GM18519 (cell line): ENCODE measurements around the gene APH1A.
"Not testable (repeated sequence)": the region's sequence is repeated elsewhere in the genome, so short reads cannot be mapped to it uniquely, and the experiment has no call there.

Experiments used
- ATAC-seq: cut with Tn5 transposase; IDR thresholded peaks from one replicate; pipeline ENCODE4 v1.9.1; 2021; ENCODE audit warnings: mild to moderate bottlenecking, moderate library complexity; ENCODE audit not compliant: unreplicated experiment, low FRiP score

The APH1A gene

DNA sequence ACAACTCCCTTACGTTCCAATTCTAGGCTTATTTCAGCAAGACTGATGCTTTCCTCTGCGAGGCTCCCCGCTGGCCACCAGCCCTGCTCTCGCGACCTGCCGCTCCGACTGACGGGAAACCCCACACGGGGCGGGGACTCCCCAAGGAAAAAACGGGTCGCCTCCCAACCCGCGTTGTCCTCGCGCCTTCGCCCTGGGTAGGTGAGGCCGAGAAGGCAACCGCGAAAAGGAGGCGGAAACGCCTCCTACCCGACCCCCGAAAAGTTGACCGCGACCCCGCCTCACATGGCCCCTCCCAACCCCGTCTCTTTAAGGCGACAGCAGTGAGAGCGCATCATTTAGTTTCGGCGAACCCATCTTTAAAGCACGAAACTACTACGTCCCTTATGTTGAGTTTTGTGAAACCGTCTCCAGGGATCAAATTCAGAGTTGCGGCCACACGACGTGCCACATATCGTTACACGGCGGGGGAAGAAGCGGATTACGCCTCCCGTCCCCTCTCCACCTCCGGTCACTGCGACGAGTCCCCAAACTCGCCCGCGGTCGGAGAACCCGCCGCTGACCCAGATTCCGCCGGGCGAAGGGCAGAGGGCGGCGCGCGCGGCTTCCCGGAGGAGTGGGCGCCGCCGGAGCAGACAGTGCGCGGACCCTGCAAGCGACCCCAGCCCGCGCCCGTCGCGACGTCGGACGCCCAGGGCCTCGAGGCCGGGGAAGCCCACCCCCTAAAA, 34.1 kb downstream of the APH1A start:
- ATAC-seq = no peak

DNA sequence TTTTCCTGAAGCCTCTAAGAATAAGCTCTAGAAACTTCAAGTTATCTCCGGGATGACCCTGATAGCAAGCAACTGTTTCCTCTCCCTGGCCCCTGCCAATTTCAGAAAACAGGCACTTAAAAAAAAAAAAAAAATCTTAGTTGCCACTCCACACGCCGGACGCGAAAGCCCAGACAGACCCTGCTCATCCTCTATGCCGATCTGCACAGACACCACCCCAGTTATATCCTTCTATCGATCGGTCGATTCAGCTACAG, 34.6 kb downstream of the APH1A start:
- no peak for ATAC-seq

DNA sequence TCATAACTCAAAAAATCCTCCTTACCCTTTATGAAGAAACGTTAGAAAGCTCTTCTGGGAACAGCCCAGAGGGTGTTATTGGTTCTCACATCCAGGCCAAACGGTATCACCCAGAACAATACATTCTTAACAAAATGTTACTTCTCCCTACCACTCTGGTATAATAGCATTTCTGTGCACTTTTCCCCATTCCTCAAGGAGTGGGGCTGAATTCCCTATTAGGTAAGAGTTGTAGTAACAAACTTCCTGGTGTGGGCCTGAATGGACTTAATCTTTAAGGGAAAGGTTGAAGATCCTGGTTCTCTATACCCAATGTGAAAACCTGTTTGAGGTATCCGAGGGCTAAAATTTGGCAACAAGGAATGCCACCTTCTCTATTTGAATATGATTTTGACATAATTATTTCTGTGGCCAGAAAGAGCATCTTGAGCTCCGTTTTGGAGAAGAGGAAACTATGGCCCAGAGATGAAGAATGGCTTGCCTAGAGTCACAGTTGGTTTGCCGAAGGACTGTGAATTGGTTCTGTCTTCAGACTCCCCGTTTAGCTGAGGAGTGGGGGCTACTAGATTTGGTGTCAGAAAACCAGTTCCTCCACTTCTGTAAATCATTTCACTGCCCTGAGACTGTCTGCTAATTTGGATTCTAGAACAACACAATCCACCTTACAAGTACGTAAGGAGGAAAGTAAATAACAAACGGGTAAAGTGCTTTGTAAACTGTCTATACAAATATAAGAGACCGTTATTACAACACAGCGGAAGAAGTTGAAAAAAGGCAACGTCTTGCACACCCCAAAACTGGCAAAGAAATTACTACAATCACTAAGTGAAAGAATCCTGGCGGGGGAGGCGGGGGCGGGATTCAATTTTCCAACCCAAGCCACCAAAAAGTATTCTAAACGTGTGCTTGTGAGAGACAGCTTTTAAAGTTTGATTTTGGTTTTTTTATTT, 35.2 kb downstream of the APH1A start:
- ATAC-seq = no peak

DNA sequence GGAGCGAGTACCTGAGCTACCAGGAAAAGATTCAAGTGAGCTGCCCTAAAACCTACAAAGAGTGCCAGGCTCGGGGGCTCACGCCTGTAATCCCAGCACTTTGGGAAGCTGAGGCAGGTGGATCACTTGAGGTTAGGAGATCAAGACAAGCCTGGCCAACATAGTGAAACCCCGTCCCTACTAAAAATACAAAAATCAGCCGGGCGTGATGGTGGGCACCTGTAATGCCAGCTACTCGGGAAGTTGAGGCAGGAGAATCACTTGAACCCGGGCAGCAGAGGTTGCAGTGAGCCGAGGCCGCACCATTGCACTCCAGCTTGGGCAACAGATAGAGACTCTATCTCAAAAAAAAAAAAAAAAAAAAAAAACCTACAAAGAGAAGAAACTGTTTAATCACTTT, 35.9 kb downstream of the APH1A start:
- ATAC-seq = not testable (repeated sequence)

DNA sequence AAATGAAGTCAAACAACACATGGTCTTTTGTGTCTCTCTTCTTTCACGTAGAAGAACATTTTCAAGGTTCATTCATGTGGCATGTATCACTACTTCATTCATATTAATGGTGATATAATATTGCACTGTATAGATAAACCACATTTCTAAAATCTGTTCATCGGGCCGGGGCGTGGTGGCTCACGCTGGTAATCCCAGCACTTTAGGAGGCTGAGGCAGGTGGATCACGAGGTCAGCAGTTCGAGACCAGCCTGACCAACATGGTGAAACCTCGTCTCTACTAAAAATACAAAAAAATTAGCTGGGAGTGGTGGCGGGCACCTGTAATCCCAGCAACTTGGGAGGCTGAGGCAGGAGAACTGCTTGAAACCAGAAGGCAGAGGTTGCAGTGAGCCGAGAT, 40.6 kb downstream of the APH1A start:
- not testable (repeated sequence) for ATAC-seq

DNA sequence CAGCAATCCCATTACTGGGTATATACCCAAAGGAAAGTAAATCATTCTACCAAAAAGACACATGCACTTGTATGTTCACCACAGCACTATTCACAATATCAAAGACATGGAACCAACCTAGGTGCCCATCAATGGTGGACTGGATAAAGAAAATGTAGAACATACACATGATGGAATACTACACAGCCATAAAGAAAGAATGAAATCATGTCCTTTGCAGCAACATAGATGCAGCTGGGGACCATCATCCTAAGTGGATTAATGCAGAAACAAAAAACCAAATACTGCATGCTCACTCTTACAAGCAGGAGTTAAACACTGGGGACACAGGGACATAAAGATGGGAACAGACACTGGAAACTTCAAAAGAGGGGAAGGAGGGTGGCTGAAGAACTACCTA, 41.6 kb downstream of the APH1A start:
- no peak for ATAC-seq

DNA sequence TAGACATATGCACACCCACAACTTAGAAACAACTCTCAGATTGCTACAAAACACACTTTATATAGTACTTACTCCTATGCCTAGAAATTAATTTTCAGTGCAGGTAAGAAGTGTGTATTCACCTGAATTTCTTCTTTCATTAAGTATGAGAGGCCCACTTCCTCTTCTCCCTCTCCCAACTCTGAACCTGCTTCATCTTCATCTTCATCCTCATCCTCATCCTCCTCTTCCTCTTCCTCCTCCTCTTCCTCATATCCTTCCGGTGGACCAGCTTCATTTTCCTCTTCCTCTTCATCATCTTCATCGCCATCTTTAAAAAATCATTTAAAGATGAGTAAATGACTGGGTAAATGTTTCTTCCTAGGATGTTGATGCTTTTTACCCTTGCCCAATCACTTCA, 42.3 kb downstream of the APH1A start:
- no peak for ATAC-seq

DNA sequence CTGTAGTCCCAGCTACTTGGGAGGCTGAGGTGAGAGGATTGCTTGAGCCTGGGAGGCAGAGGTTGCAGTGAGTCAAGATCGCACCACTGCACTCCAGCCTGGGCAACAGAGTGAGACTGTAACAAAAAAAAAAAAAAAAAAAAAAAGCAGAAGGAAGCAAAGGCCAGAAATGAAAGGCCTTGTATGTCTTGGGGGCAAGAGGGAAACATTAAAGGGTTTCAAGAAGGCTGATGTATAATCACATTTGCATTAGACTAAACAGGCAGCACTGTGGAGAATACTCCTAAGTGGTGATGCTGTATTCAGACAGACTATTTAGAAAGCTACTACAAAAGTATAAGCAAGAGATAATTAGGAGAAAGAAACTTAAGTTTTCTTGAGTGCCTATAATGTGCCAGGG, 43.3 kb downstream of the APH1A start:
- no peak for ATAC-seq

DNA sequence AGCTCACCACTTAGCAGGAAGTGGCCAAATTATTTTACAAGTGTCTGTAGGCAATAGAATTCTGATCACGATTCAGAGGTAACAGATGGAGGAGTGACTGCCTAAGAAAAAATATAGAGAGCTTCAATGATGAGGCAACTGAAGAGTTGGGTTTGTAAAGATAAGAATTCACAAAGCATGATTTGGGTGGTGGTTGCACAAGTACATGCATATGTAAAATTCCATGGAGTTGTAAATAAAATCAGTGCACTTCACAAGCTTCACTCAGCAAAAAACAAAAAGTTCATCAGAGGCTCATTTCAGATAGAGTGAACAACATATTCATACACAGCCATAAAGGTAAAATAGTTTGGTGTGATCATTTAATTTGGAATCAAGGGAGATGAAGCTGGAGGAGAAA, 43.8 kb downstream of the APH1A start:
- no peak for ATAC-seq

DNA sequence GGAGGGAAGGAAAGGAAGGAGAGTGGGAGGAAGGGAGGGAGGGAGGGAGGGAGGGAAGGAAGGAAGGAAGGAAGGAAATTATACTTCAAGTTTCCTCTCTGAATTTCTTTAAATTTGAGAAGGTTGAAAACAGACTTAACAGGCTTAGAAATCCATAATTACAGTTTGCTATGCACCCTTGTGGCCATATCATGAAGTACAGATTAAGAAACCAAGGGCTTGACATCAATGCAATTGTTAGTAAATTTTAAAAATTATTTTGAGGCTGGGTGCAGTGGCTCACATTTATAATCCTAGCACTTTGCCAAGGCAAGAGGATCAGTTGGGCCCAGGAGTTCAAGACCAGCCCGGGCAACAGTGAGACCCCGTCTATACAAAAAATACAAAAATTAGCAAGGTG, 47.3 kb downstream of the APH1A start:
- ATAC-seq = no peak

DNA sequence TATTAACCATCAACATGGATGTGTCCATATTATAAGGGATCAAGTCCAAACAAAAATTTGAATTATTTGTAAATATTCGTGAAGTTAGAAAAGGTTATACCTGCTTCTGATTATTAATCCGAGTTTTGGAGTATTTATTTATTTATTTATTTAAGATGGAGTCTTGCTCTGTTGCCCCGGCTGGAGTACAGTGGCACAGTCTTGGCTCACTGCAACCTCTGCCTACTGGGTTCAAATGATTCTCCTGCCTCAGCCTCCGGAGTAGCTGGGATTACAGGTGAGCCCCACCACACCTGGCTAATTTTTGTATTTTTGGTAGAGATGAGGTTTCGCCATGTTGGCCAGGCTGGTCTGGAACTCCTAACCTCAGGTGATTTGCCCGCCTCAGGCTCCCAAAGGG, 53.0 kb downstream of the APH1A start:
- not testable (repeated sequence) for ATAC-seq
